BLaER1 treated with 17β-estradiol and CSF1 and Interleukin-3, amounts not matched to agents 10 nM and 100 nM (cell line): Measurements from ENCODE around the gene SLX9.

Source experiments
- H3K27ac ChIP-seq, 11 experiments: shearing (Covaris generic); formaldehyde crosslinking; 2 replicates each; pipeline ENCODE4 v1.8.1; 2022
- H3K27me3 ChIP-seq, 11 experiments: shearing (Covaris generic); formaldehyde crosslinking; 2 replicates each; pipeline ENCODE4 v1.8.1; 2022
- H3K36me3 ChIP-seq, 11 experiments: shearing (Covaris generic); formaldehyde crosslinking; 2 replicates each; pipeline ENCODE4 v1.8.1; 2022
- H3K4me1 ChIP-seq, 10 experiments: shearing (Covaris generic); formaldehyde crosslinking; 2 replicates each; pipeline ENCODE4 v1.8.1; 2022
- H3K4me2 ChIP-seq, 11 experiments: shearing (Covaris generic); formaldehyde crosslinking; 2 replicates each; pipeline ENCODE4 v1.8.1; 2022
- H3K4me3 ChIP-seq, 10 experiments: shearing (Covaris generic); formaldehyde crosslinking; 2 replicates each; pipeline ENCODE4 v1.8.1; 2022
- H3K9ac ChIP-seq, 11 experiments: shearing (Covaris generic); formaldehyde crosslinking; 2 replicates each; pipeline ENCODE4 v1.8.1; 2022
- H3K9me3 ChIP-seq, 11 experiments: shearing (Covaris generic); formaldehyde crosslinking; replicated peaks in 1 of 11; 2 replicates each; pipeline ENCODE4 v1.8.1; 2022
- H4K20me1 ChIP-seq, 11 experiments: shearing (Covaris generic); formaldehyde crosslinking; 2 replicates each; pipeline ENCODE4 v1.8.1; 2022
- Cebpa-rat ChIP-seq, 11 experiments: shearing (Covaris generic); IDR thresholded peaks; 2 replicates each; pipeline ENCODE4 v1.8.1; 2022

SLX9 gene

GRCh38 chr21:44955798-44956175, 16.0 kb downstream of the SLX9 start:
- Histone ChIP-seq H4K20me1 (peaks cover 93 to 100% (median 100%) of the 10 kb centered on the region in 11 experiments), H3K4me1 (peaks cover 75 to 99% (median 97%) of the 10 kb centered on the region in 10 experiments), H3K9ac (peak overlapping the region in 5 of 11 experiments; percentile 5 to 72 (median 43); a peak in 7 of 22 replicates), H3K27ac (peak overlapping the region in 3 of 11 experiments; percentile 36 to 44 (median 42); a peak in 3 of 22 replicates), H3K4me3 (peak overlapping the region in 3 of 10 experiments; percentile 4 to 49 (median 41); a peak in 4 of 20 replicates), H3K9me3 (no peaks in the 10 kb centered on the region), H3K36me3 (peaks cover 14 to 72% (median 50%) of the 10 kb centered on the region in 11 experiments), H3K27me3 (peaks cover 0 to 98% (median 6%) of the 10 kb centered on the region in 11 experiments; a peak in 10 of 22 replicates), H3K4me2 (peak overlapping the region; percentile 56 to 97 (median 90))
- no peak for TF ChIP-seq Cebpa-rat (IDR thresholded peaks at IDR 0.05)

DNA sequence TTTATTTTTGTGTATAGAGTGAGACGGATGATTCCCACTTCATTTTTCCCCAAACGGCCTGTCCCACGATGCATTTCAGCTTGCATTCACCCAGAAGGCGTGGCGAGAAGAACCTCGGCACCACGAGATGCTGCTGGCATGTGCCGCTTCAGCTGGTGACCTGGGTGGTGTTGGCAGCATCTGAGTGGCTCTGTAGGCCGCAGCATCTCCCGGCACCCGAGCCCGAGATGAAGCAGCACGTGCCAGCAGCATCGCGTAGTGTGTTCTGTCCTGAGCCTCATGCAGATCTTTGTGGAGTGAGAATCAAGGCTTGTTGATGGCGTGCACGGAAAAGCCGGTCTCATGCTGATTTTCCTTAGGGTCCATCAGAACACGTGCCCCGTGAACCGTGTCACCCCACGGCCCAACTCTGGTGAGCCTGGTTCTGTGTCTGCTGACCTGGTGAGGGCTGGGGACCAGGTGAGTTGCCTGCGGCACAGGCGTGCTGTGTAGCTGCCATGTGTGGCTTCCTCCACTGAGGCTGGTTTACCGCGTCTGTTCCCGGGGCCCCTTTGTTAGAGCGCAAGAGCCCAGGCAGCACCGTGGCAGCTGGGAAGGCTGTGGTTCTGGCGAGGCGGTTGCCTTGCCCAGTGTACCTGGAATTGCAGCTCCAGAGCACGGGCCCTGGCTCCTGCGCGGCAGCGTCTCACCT, 16.7 kb downstream of the SLX9 start:
- peak overlapping the region in 4 of 11 experiments; percentile 8 to 72 (median 52); a peak in 7 of 22 replicates for H3K9ac ChIP-seq
- peak overlapping the region; percentile 56 to 97 (median 90) for H3K4me2 ChIP-seq
- peaks cover 0 to 100% (median 6%) of the 10 kb centered on the region in 11 experiments; a peak in 10 of 22 replicates for H3K27me3 ChIP-seq
- peaks cover 21 to 73% (median 50%) of the 10 kb centered on the region in 11 experiments for H3K36me3 ChIP-seq
- peaks cover 75 to 92% (median 90%) of the 10 kb centered on the region in 10 experiments for H3K4me1 ChIP-seq
- H4K20me1 ChIP-seq, result peaks cover 93 to 100% (median 100%) of the 10 kb centered on the region in 11 experiments
- no peak for TF ChIP-seq Cebpa-rat (IDR thresholded peaks at IDR 0.05)
- H3K9me3 ChIP-seq, result no peaks in the 10 kb centered on the region
- peak overlapping the region in 3 of 10 experiments; percentile 15 to 49 (median 41); a peak in 5 of 20 replicates for H3K4me3 ChIP-seq
- H3K27ac ChIP-seq, result peak overlapping the region in 2 of 11 experiments; percentile 5 to 42; a peak in 3 of 22 replicates

GRCh38 chr21:44957047-44957831, 17.4 kb downstream of the SLX9 start:
- Histone ChIP-seq H3K4me2 (peak overlapping the region; percentile 56 to 97 (median 90); a peak in 21 of 22 replicates), H3K4me3 (peak overlapping the region in 4 of 10 experiments; percentile 4 to 49 (median 28); a peak in 5 of 20 replicates), H3K9me3 (no peaks in the 10 kb centered on the region), H3K4me1 (peaks cover 72 to 86% (median 83%) of the 10 kb centered on the region in 10 experiments), H3K27ac (peak overlapping the region in 2 of 11 experiments; percentile 4 to 5; a peak in 3 of 22 replicates), H3K9ac (peak overlapping the region in 5 of 11 experiments; percentile 8 to 72 (median 43); a peak in 9 of 22 replicates), H3K27me3 (peaks cover 0 to 100% (median 6%) of the 10 kb centered on the region in 11 experiments; a peak in 10 of 22 replicates), H4K20me1 (peaks cover 92 to 100% (median 100%) of the 10 kb centered on the region in 11 experiments), H3K36me3 (peaks cover 28 to 74% (median 51%) of the 10 kb centered on the region in 11 experiments)
- no peak for TF ChIP-seq Cebpa-rat (IDR thresholded peaks at IDR 0.05)

GRCh38 chr21:44957901-44958451, 18.1 kb downstream of the SLX9 start:
- peaks cover 92 to 100% (median 100%) of the 10 kb centered on the region in 11 experiments for H4K20me1 ChIP-seq

GRCh38 chr21:44958471-44959191, 18.8 kb downstream of the SLX9 start:
- Histone ChIP-seq H3K36me3 (peaks cover 41 to 76% (median 65%) of the 10 kb centered on the region in 11 experiments), H3K27ac (no peak overlapping the region)

More at GRCh38 chr21:44957901-44958451, 18.1 kb downstream of the SLX9 start:
- H3K4me3 ChIP-seq, result peak overlapping the region in 4 of 10 experiments; percentile 4 to 49 (median 28); a peak in 6 of 20 replicates
- no peaks in the 10 kb centered on the region for H3K9me3 ChIP-seq
- TF ChIP-seq Cebpa-rat (IDR thresholded peaks at IDR 0.05), result no peak
- H3K27me3 ChIP-seq, result peaks cover 0 to 100% (median 6%) of the 10 kb centered on the region in 11 experiments; a peak in 10 of 22 replicates
- H3K27ac ChIP-seq, result no peak overlapping the region
- peak overlapping the region; percentile 22 to 97 (median 90) for H3K4me2 ChIP-seq
- H3K36me3 ChIP-seq, result peaks cover 36 to 78% (median 59%) of the 10 kb centered on the region in 11 experiments
- H3K4me1 ChIP-seq, result peaks cover 65 to 85% (median 76%) of the 10 kb centered on the region in 10 experiments
- H3K9ac ChIP-seq, result peak overlapping the region in 5 of 11 experiments; percentile 23 to 72 (median 44); a peak in 7 of 22 replicates

GRCh38 chr21:44959376-44960091, 19.7 kb downstream of the SLX9 start:
- Histone ChIP-seq H3K4me1 (peaks cover 54 to 82% (median 68%) of the 10 kb centered on the region in 10 experiments), H3K9me3 (no peaks in the 10 kb centered on the region), H3K36me3 (peaks cover 43 to 70% (median 61%) of the 10 kb centered on the region in 11 experiments), H3K27me3 (peaks cover 0 to 99% (median 6%) of the 10 kb centered on the region in 11 experiments; a peak in 10 of 22 replicates), H3K4me2 (peak overlapping the region; percentile 22 to 97 (median 90); a peak in 21 of 22 replicates), H3K9ac (peak overlapping the region in 3 of 11 experiments; percentile 43 to 72 (median 60); a peak in 4 of 22 replicates), H3K27ac (no peak overlapping the region), H3K4me3 (peak overlapping the region in 2 of 10 experiments; percentile 41 to 49; a peak in 2 of 20 replicates), H4K20me1 (peaks cover 90 to 100% (median 99%) of the 10 kb centered on the region in 11 experiments)
- TF ChIP-seq Cebpa-rat (IDR thresholded peaks at IDR 0.05), result no peak

More at GRCh38 chr21:44958471-44959191, 18.8 kb downstream of the SLX9 start:
- no peak for TF ChIP-seq Cebpa-rat (IDR thresholded peaks at IDR 0.05)
- Histone ChIP-seq H4K20me1 (peaks cover 91 to 100% (median 100%) of the 10 kb centered on the region in 11 experiments), H3K9me3 (no peaks in the 10 kb centered on the region), H3K4me2 (peak overlapping the region; percentile 22 to 97 (median 90)), H3K4me1 (peaks cover 58 to 82% (median 70%) of the 10 kb centered on the region in 10 experiments), H3K4me3 (peak overlapping the region in 3 of 10 experiments; percentile 4 to 49 (median 41); a peak in 5 of 20 replicates), H3K27me3 (peaks cover 0 to 100% (median 6%) of the 10 kb centered on the region in 11 experiments; a peak in 10 of 22 replicates), H3K9ac (peak overlapping the region in 7 of 11 experiments; percentile 2 to 72 (median 43); a peak in 8 of 22 replicates)
